Measurements from ENCODE around the gene APLP1.
A peak's percentile ranks its signal among the peaks of the same experiment; 100 is the strongest.
"Not testable (repeated sequence)": the region's sequence is repeated elsewhere in the genome, so short reads cannot be mapped to it uniquely, and the experiment has no call there.

APLP1 gene

GRCh38 chr19:35852029-35852780 is 16.2 kb upstream of the APLP1 start, which contains the start of gene NPHS1:
Gene NPHS1, minus strand, starts transcription at chr19:35852504. Its CDS starts 667 bp downstream, at chr19:35851837.
- no peak for DNase-seq

- DNase-seq = no peak
Observed at GRCh38 chr19:35853038-35853756, 15.2 kb upstream of the APLP1 start.

- DNase-seq = peak in 1 of 5 donors; percentile 21
Observed at GRCh38 chr19:35856546-35857149, 11.7 kb upstream of the APLP1 start, which contains the start of gene KIRREL2. Gene KIRREL2, plus strand, starts transcription at chr19:35856911. Its CDS starts 209 bp downstream, at chr19:35857120.

- DNase-seq = no peak
Observed at GRCh38 chr19:35858311-35858710, 10.1 kb upstream of the APLP1 start.

- no peak for DNase-seq
Observed at GRCh38 chr19:35859414-35859813, 9.0 kb upstream of the APLP1 start.

- DNase-seq = no peak
Observed at GRCh38 chr19:35860436-35860817, 7.9 kb upstream of the APLP1 start.

- DNase-seq = no peak
Observed at GRCh38 chr19:35860818-35861639, 7.3 kb upstream of the APLP1 start.

- DNase-seq = no peak
Observed at GRCh38 chr19:35861640-35862160, 6.7 kb upstream of the APLP1 start.

GRCh38 chr19:35862528-35862927 is 5.8 kb upstream of the APLP1 start:
- DNase-seq = no peak

GRCh38 chr19:35863018-35863417 is 5.4 kb upstream of the APLP1 start:
- no peak for DNase-seq

- no peak for DNase-seq
Observed at GRCh38 chr19:35868823-35869326, 501 bp downstream of the APLP1 start.

- DNase-seq = peak; percentile 70 to 91 (median 76)
Observed at GRCh38 chr19:35869327-35870123, 1.2 kb downstream of the APLP1 start.

GRCh38 chr19:35870124-35870736 is 1.9 kb downstream of the APLP1 start:
- not testable (repeated sequence) for DNase-seq

GRCh38 chr19:35870798-35871197 is 2.4 kb downstream of the APLP1 start:
- no peak for DNase-seq

- DNase-seq = no peak
Observed at GRCh38 chr19:35871611-35872010, 3.2 kb downstream of the APLP1 start.

GRCh38 chr19:35872180-35872579 is 3.8 kb downstream of the APLP1 start:
- DNase-seq = no peak

GRCh38 chr19:35874392-35874930 is 6.1 kb downstream of the APLP1 start:
- DNase-seq = no peak

- no peak for DNase-seq
Observed at GRCh38 chr19:35879068-35879467, 10.7 kb downstream of the APLP1 start.

- peak; percentile 50 to 75 (median 68) for DNase-seq
Observed at GRCh38 chr19:35879770-35880317, 11.5 kb downstream of the APLP1 start.
